Fibroblast of peridontal ligament (primary cell): ENCODE data around the gene PGAP6.

ENCODE experiments used
- DNase-seq: peaks from one replicate; pipeline ENCODE4 v3.0.0-alpha.2; 2010; ENCODE audit errors: extremely low read depth

The PGAP6 gene

GRCh38 chr16:324451-325334 lies 57.1 kb downstream of the PGAP6 start:
- no peak for DNase-seq

GRCh38 chr16:324201-324450 lies 57.7 kb downstream of the PGAP6 start:
- DNase-seq: no peak

GRCh38 chr16:322476-323143 lies 59.2 kb downstream of the PGAP6 start:
- DNase-seq: no peak

GRCh38 chr16:321532-321931 lies 60.2 kb downstream of the PGAP6 start:
- no peak for DNase-seq
